Heart left ventricle (tissue), 13 donors: ENCODE results near the gene SCN4A.

Experiments
- POLR2A ChIP-seq, 2 donors: fragments of 450-650 bp; IDR thresholded peaks; one replicate each; pipeline ENCODE4 v1.6.1; 2017; ENCODE audit warnings: antibody characterized with exemption in 2 of 2, mild to moderate bottlenecking in 2 of 2, moderate library complexity in 2 of 2
- TF ChIP-seq, protein P1 (sequence below), 12 donors: fragments of 200-600 bp; sonication (generic) in 4 of 12; IDR thresholded peaks; one replicate each; pipeline versions ENCODE4 v1.5.0 to v1.8.0; 2018 to 2022; ENCODE audit warnings: antibody characterized with exemption in 12 of 12, mild to moderate bottlenecking in 5 of 12
- donor health status: ischemic (EF 13 %, LVEDD 7.1; RV severe dilation, severe dysfunction).
- donor health status: DM: no; HTN: yes; CAD: no.
- donor health status: DM: no; HTN: no; CAD: no.
- donor health status: ischemic (EF 25% LVEDD 6.9; RV normal size, moderate dysfunction).
- donor health status: ischemic (EF 25% LVEDD 5.7; RV mildly dilated, moderate dysfunction).
- donor health status: ischemic (EF 35%, LVEDD 5.7; RV mildly dilated, moderate dysfunction).
- donor health status: nonischemic (EF 11% LVEDD 7.7; RV severe dilation, severe dysfunction).
- donor health status: DM: yes; HTN: yes; CAD: no.
- donor health status: PGD.
- donor health status: ischemic (EF 29% LVEDD 5.4; RV normal size, mild dysfunction).
- donor health status: nonischemic (EF 23%, LVEDD 6.1; RV moderate dilation, normal function).

- TF ChIP-seq, protein P1, sequence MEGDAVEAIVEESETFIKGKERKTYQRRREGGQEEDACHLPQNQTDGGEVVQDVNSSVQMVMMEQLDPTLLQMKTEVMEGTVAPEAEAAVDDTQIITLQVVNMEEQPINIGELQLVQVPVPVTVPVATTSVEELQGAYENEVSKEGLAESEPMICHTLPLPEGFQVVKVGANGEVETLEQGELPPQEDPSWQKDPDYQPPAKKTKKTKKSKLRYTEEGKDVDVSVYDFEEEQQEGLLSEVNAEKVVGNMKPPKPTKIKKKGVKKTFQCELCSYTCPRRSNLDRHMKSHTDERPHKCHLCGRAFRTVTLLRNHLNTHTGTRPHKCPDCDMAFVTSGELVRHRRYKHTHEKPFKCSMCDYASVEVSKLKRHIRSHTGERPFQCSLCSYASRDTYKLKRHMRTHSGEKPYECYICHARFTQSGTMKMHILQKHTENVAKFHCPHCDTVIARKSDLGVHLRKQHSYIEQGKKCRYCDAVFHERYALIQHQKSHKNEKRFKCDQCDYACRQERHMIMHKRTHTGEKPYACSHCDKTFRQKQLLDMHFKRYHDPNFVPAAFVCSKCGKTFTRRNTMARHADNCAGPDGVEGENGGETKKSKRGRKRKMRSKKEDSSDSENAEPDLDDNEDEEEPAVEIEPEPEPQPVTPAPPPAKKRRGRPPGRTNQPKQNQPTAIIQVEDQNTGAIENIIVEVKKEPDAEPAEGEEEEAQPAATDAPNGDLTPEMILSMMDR (IDR thresholded peaks at IDR 0.05): no peak
- no peak for TF ChIP-seq POLR2A (IDR thresholded peaks at IDR 0.05)
Measured at GRCh38 chr17:63916566-63917185, 56.0 kb downstream of the SCN4A start.
